GM21423 (cell line): ENCODE measurements around the gene HOXC9.

Source experiments
- ATAC-seq: cut with Tn5 transposase; IDR thresholded peaks from one replicate; pipeline ENCODE4 v1.9.1; 2021; ENCODE audit warnings: mild to moderate bottlenecking, moderate library complexity; ENCODE audit not compliant: unreplicated experiment

The HOXC9 gene

GRCh38 chr12:53963005-53963404 lies 37.0 kb upstream of the HOXC9 start:
- ATAC-seq = no peak

- ATAC-seq = no peak
Observed at GRCh38 chr12:53963434-53964314, 36.3 kb upstream of the HOXC9 start.

- no peak for ATAC-seq
Observed at GRCh38 chr12:53964315-53964713, 35.6 kb upstream of the HOXC9 start.

GRCh38 chr12:53965281-53966084 lies 34.5 kb upstream of the HOXC9 start:
- ATAC-seq = no peak

GRCh38 chr12:53966085-53966384 lies 33.9 kb upstream of the HOXC9 start:
- ATAC-seq = no peak

GRCh38 chr12:53966385-53967133 lies 33.4 kb upstream of the HOXC9 start:
- ATAC-seq = no peak

- no peak for ATAC-seq
Observed at GRCh38 chr12:53967421-53967925, 32.5 kb upstream of the HOXC9 start.

- ATAC-seq = no peak
Observed at GRCh38 chr12:53968214-53969127, 31.5 kb upstream of the HOXC9 start.

- no peak for ATAC-seq
Observed at GRCh38 chr12:53969588-53970259, 30.2 kb upstream of the HOXC9 start.

- no peak for ATAC-seq
Observed at GRCh38 chr12:53970451-53970850, 29.5 kb upstream of the HOXC9 start.

GRCh38 chr12:53971129-53971528 lies 28.8 kb upstream of the HOXC9 start:
- no peak for ATAC-seq

GRCh38 chr12:53971686-53972085 lies 28.3 kb upstream of the HOXC9 start:
- ATAC-seq = no peak

- ATAC-seq = no peak
Observed at GRCh38 chr12:53972152-53972702, 27.7 kb upstream of the HOXC9 start.

GRCh38 chr12:53972722-53973235 lies 27.2 kb upstream of the HOXC9 start, which contains the start of gene HOXC11:
TSS of gene HOXC11 (plus strand) at chr12:53973126. CDS start at chr12:53973242, 116 bp downstream.
- ATAC-seq = no peak

GRCh38 chr12:53973236-53974042 lies 26.5 kb upstream of the HOXC9 start:
- no peak for ATAC-seq

- no peak for ATAC-seq
Observed at GRCh38 chr12:53974084-53975063, 25.6 kb upstream of the HOXC9 start, which contains the start of gene HOTAIR. TSS of gene HOTAIR (minus strand) at chr12:53974954.

- ATAC-seq = no peak
Observed at GRCh38 chr12:53975064-53975471, 24.9 kb upstream of the HOXC9 start.
